ENCODE data around the gene CFTR.

CFTR gene

GRCh38 chr7:117530390-117530789, 50.6 kb downstream of the CFTR start:
- TF ChIP-seq SIN3A (IDR thresholded peaks at IDR 0.05; ENCODE audit: borderline replicate concordance, insufficient read depth, low read length) (no peak), FOXP2 (optimal IDR thresholded peaks at IDR 0.05; ENCODE audit: borderline replicate concordance, extremely low read depth, extremely low read length, insufficient read depth) (no peak), TAF1 (IDR thresholded peaks at IDR 0.05; ENCODE audit: borderline replicate concordance, insufficient read depth, low read length) (no peak), REST (IDR thresholded peaks at IDR 0.05; ENCODE audit: insufficient read depth in 1 of 2, low read depth in 2 of 2, low read length in 2 of 2) (no peak), POLR2AphosphoS5 (IDR thresholded peaks at IDR 0.05; ENCODE audit: low read depth, low read length) (no peak)

- TF ChIP-seq FOXP2 (optimal IDR thresholded peaks at IDR 0.05; ENCODE audit: borderline replicate concordance, extremely low read depth, extremely low read length, insufficient read depth) (no peak), TAF1 (IDR thresholded peaks at IDR 0.05; ENCODE audit: borderline replicate concordance, insufficient read depth, low read length) (no peak), POLR2AphosphoS5 (IDR thresholded peaks at IDR 0.05; ENCODE audit: low read depth, low read length) (no peak), SIN3A (IDR thresholded peaks at IDR 0.05; ENCODE audit: borderline replicate concordance, insufficient read depth, low read length) (no peak), REST (IDR thresholded peaks at IDR 0.05; ENCODE audit: insufficient read depth in 1 of 2, low read depth in 2 of 2, low read length in 2 of 2) (no peak)
Observed at GRCh38 chr7:117531595-117532244, 51.9 kb downstream of the CFTR start.

GRCh38 chr7:117538053-117538452, 58.2 kb downstream of the CFTR start:
- TF ChIP-seq SIN3A (IDR thresholded peaks at IDR 0.05; ENCODE audit: borderline replicate concordance, insufficient read depth, low read length), result no peak
- no peak for TF ChIP-seq POLR2AphosphoS5 (IDR thresholded peaks at IDR 0.05; ENCODE audit: low read depth, low read length)
- TF ChIP-seq FOXP2 (optimal IDR thresholded peaks at IDR 0.05; ENCODE audit: borderline replicate concordance, extremely low read depth, extremely low read length, insufficient read depth), result no peak
- TF ChIP-seq TAF1 (IDR thresholded peaks at IDR 0.05; ENCODE audit: borderline replicate concordance, insufficient read depth, low read length), result no peak
- TF ChIP-seq REST (IDR thresholded peaks at IDR 0.05; ENCODE audit: insufficient read depth in 1 of 2, low read depth in 2 of 2, low read length in 2 of 2), result no peak

GRCh38 chr7:117544061-117544460, 64.2 kb downstream of the CFTR start:
- TF ChIP-seq REST (IDR thresholded peaks at IDR 0.05; ENCODE audit: insufficient read depth in 1 of 2, low read depth in 2 of 2, low read length in 2 of 2) (no peak), SIN3A (IDR thresholded peaks at IDR 0.05; ENCODE audit: borderline replicate concordance, insufficient read depth, low read length) (no peak), POLR2AphosphoS5 (IDR thresholded peaks at IDR 0.05; ENCODE audit: low read depth, low read length) (no peak), FOXP2 (optimal IDR thresholded peaks at IDR 0.05; ENCODE audit: borderline replicate concordance, extremely low read depth, extremely low read length, insufficient read depth) (no peak), TAF1 (IDR thresholded peaks at IDR 0.05; ENCODE audit: borderline replicate concordance, insufficient read depth, low read length) (no peak)
